CD14-positive monocyte (primary cell): Measurements from ENCODE around the gene NDUFAF8. TPM values are rescaled to one million over a fixed set of nuclear protein-coding genes. Genes with fewer than 3 reads are reported as not detected.

Source experiments
- DNase-seq, 3 donors: peaks; one replicate each; pipeline ENCODE4 v3.0.0-alpha.2; 2011 to 2022
- H2AFZ ChIP-seq: 2 replicates; pipeline ENCODE4 v1.6.0; 2012; ENCODE audit warnings: mild to moderate bottlenecking, low read depth, low read length, inconsistent platforms; ENCODE audit not compliant: insufficient read depth, poor library complexity, severe bottlenecking
- H3K27ac ChIP-seq, 2 donors: 1 replicate in 1 of 2; 2 replicates in 1 of 2; pipeline ENCODE4 v1.5.1; 2012 to 2013; ENCODE audit warnings: low read length in 2 of 2, control low read depth in 1 of 2, inconsistent platforms in 1 of 2, low read depth in 1 of 2, mild to moderate bottlenecking in 1 of 2
- H3K27me3 ChIP-seq, 2 donors: one replicate each; pipeline versions ENCODE4 v1.6.0 to v1.6.1; 2011 to 2013; ENCODE audit warnings: low read length in 2 of 2; ENCODE audit not compliant: control insufficient read depth in 2 of 2, insufficient read depth in 2 of 2
- H3K36me3 ChIP-seq, 2 donors: replicated peaks in 1 of 2; 1 replicate in 1 of 2; 2 replicates in 1 of 2; pipeline versions ENCODE4 v1.5.1 to v1.6.1; 2012 to 2013; ENCODE audit warnings: low read length in 2 of 2, control low read depth in 1 of 2, inconsistent platforms in 1 of 2, mild to moderate bottlenecking in 1 of 2; ENCODE audit not compliant: insufficient read depth in 2 of 2, control insufficient read depth in 1 of 2
- H3K4me1 ChIP-seq, 2 donors: 1 replicate in 1 of 2; 2 replicates in 1 of 2; pipeline versions ENCODE4 v1.5.1 to v1.6.1; 2012 to 2013; ENCODE audit warnings: low read length in 2 of 2, control low read depth in 1 of 2, inconsistent platforms in 1 of 2, mild to moderate bottlenecking in 1 of 2, moderate library complexity in 1 of 2; ENCODE audit not compliant: insufficient read depth in 2 of 2, control insufficient read depth in 1 of 2
- H3K4me2 ChIP-seq: replicated peaks from 2 replicates; pipeline ENCODE3; 2012; ENCODE audit warnings: low read length, moderate library complexity, mild to moderate bottlenecking; ENCODE audit not compliant: poor library complexity, severe bottlenecking; ENCODE audit errors: extremely low read depth
- H3K4me3 ChIP-seq, 3 experiments: fragments of 200-600 bp in 1 of 3; sonication (generic) in 1 of 3; replicated peaks in 1 of 3; 1 replicate in 2 of 3; 2 replicates in 1 of 3; pipeline ENCODE4 v1.5.1; 2011 to 2013; ENCODE audit warnings: low read length in 3 of 3, mild to moderate bottlenecking in 3 of 3, control low read depth in 2 of 3, low read depth in 2 of 3, inconsistent platforms in 1 of 3, moderate library complexity in 1 of 3
- H3K79me2 ChIP-seq: 2 replicates; pipeline ENCODE4 v1.6.0; 2012; ENCODE audit warnings: mild to moderate bottlenecking, control low read depth, inconsistent platforms, low read length, moderate library complexity; ENCODE audit not compliant: insufficient read depth
- H3K9ac ChIP-seq: 2 replicates; pipeline ENCODE4 v1.6.0; 2017; ENCODE audit warnings: low read length, mild to moderate bottlenecking; ENCODE audit not compliant: insufficient read depth, poor library complexity, severe bottlenecking
- H3K9me3 ChIP-seq, 2 donors: replicated peaks in 1 of 2; 1 replicate in 1 of 2; 2 replicates in 1 of 2; pipeline versions ENCODE4 v1.5.1 to v1.6.1; 2012 to 2013; ENCODE audit warnings: low read length in 2 of 2, control low read depth in 1 of 2; ENCODE audit not compliant: control insufficient read depth in 1 of 2, insufficient read depth in 1 of 2
- H4K20me1 ChIP-seq: 2 replicates; pipeline ENCODE4 v1.6.0; 2012; ENCODE audit warnings: mild to moderate bottlenecking, low read length, control low read depth, moderate library complexity; ENCODE audit not compliant: insufficient read depth
- H3K27ac Mint-ChIP-seq, 7 donors: one replicate each; pipeline ENCODE4 v1.8.0; 2020; ENCODE audit warnings: mild to moderate bottlenecking in 7 of 7, mixed read lengths in 7 of 7, moderate library complexity in 6 of 7, inconsistent platforms in 2 of 7
- H3K27me3 Mint-ChIP-seq, 3 donors: one replicate each; pipeline ENCODE4 v1.8.0; 2021 to 2022; ENCODE audit warnings: low read depth in 3 of 3, mild to moderate bottlenecking in 3 of 3, mixed read lengths in 3 of 3, moderate library complexity in 3 of 3, inconsistent platforms in 1 of 3
- H3K36me3 Mint-ChIP-seq, 2 donors: one replicate each; pipeline ENCODE4 v1.8.0; 2020; ENCODE audit warnings: mixed read lengths in 2 of 2, inconsistent platforms in 1 of 2, mild to moderate bottlenecking in 1 of 2
- H3K4me1 Mint-ChIP-seq: one replicate; pipeline ENCODE4 v1.8.0; 2020; ENCODE audit warnings: mild to moderate bottlenecking, mixed read lengths
- H3K4me3 Mint-ChIP-seq, 2 donors: one replicate each; pipeline ENCODE4 v1.8.0; 2020; ENCODE audit warnings: mild to moderate bottlenecking in 2 of 2, mixed read lengths in 2 of 2, moderate library complexity in 1 of 2
- H3K9me3 Mint-ChIP-seq, 7 donors: one replicate each; pipeline ENCODE4 v1.8.0; 2020 to 2022; ENCODE audit warnings: mixed read lengths in 7 of 7, mild to moderate bottlenecking in 6 of 7, moderate library complexity in 6 of 7, inconsistent platforms in 2 of 7
- CTCF ChIP-seq: fragments of 200-600 bp; IDR thresholded peaks from one replicate; pipeline ENCODE4 v1.8.0; 2022; ENCODE audit warnings: antibody characterized with exemption, mild to moderate bottlenecking
- WGBS: methylation state at CpG from one replicate; pipeline ENCODE4 v1.1.5; 2013; ENCODE audit warnings: missing lambda C conversion rate; ENCODE audit not compliant: insufficient coverage; 5-methylcytosine and 5-hydroxymethylcytosine counted together
- intact Hi-C, 2 donors: fragments of 100-400 bp; cut with micrococcal nuclease; formaldehyde crosslinking; loops; one replicate each; pipeline versions ENCODE4 v1.15.0 to v1.15.1; 2023
- polyA plus RNA-seq, 3 donors: library from polyadenylated mRNA; depleted of rRNA in 1 of 3; unstranded in 2 of 3; stranded (reverse) in 1 of 3; fragments of 300-500 nt in 2 of 3; fragments of >200 nt in 1 of 3; fragmentation: Illumina TruSeq in 2 of 3; gene quantifications; 1 replicate in 2 of 3; 2 replicates in 1 of 3; pipeline ENCODE4 v1.2.3, GENCODE V29; 2012 to 2021

The NDUFAF8 gene
- polyA plus RNA-seq, 3 donors, result 27.0 to 61.3 (median 41.0) TPM

GRCh38 chr17:81246679-81247338, 7.7 kb downstream of the NDUFAF8 start:
- Mint-ChIP-seq H3K4me3 (no peak overlapping the region), H3K27ac (no peak overlapping the region), H3K4me1 (peaks cover 4% of the 10 kb centered on the region), H3K9me3 (peaks cover 0 to 5% (median 0%) of the 10 kb centered on the region in 7 donors), H3K36me3 (peaks cover 39 to 63% of the 10 kb centered on the region in 2 donors), H3K27me3 (no peaks in the 10 kb centered on the region)
- DNase-seq, result no peak
- Histone ChIP-seq H3K4me3 (no peak overlapping the region), H3K27me3 (no peaks in the 10 kb centered on the region), H3K27ac (no peak overlapping the region), H3K36me3 (peaks cover 45 to 67% of the 10 kb centered on the region in 2 donors), H2AFZ (no peak overlapping the region), H3K9ac (no peak overlapping the region), H3K4me2 (no peak overlapping the region), H3K9me3 (no peaks in the 10 kb centered on the region), H3K4me1 (no peaks in the 10 kb centered on the region), H3K79me2 (no peaks in the 10 kb centered on the region), H4K20me1 (peaks cover 68% of the 10 kb centered on the region)
- 95% methylated on average over 28 of the region's 28 CpGs for WGBS
- no peak for TF ChIP-seq CTCF
- intact Hi-C loops, result no loop called here

GRCh38 chr17:81247339-81247990, 8.3 kb downstream of the NDUFAF8 start:
- H3K4me1 Mint-ChIP-seq, result no peaks in the 10 kb centered on the region
- H3K27ac ChIP-seq, result no peak overlapping the region
- H3K9me3 Mint-ChIP-seq, result peaks cover 0 to 5% (median 0%) of the 10 kb centered on the region in 7 donors
- peak overlapping the region in 1 of 7 donors; percentile 2 for H3K27ac Mint-ChIP-seq
- intact Hi-C loops, result no loop called here
- no peaks in the 10 kb centered on the region for H3K4me1 ChIP-seq
- no peak overlapping the region for H2AFZ ChIP-seq
- H3K27me3 ChIP-seq, result no peaks in the 10 kb centered on the region
- H3K4me3 Mint-ChIP-seq, result no peak overlapping the region
- no peak for DNase-seq
- WGBS, result 93% methylated on average over 2 of the region's 15 CpGs
- no peak overlapping the region for H3K9ac ChIP-seq
- H4K20me1 ChIP-seq, result peaks cover 69% of the 10 kb centered on the region
- no peak overlapping the region for H3K4me3 ChIP-seq
- H3K27me3 Mint-ChIP-seq, result no peaks in the 10 kb centered on the region
- H3K79me2 ChIP-seq, result peaks cover 2% of the 10 kb centered on the region
- no peak for TF ChIP-seq CTCF
- no peaks in the 10 kb centered on the region for H3K9me3 ChIP-seq
- H3K36me3 Mint-ChIP-seq, result peaks cover 45 to 70% of the 10 kb centered on the region in 2 donors
- H3K4me2 ChIP-seq, result no peak overlapping the region
- H3K36me3 ChIP-seq, result peaks cover 52 to 74% of the 10 kb centered on the region in 2 donors
